Measurements from ENCODE around the gene VANGL1. TPM values are rescaled to one million over a fixed set of nuclear protein-coding genes. Genes with fewer than 3 reads are reported as not detected.

The VANGL1 gene
- total RNA-seq, 4 donors from 2014 or later: 9.5 to 22.2 (median 17.2) TPM

DNA sequence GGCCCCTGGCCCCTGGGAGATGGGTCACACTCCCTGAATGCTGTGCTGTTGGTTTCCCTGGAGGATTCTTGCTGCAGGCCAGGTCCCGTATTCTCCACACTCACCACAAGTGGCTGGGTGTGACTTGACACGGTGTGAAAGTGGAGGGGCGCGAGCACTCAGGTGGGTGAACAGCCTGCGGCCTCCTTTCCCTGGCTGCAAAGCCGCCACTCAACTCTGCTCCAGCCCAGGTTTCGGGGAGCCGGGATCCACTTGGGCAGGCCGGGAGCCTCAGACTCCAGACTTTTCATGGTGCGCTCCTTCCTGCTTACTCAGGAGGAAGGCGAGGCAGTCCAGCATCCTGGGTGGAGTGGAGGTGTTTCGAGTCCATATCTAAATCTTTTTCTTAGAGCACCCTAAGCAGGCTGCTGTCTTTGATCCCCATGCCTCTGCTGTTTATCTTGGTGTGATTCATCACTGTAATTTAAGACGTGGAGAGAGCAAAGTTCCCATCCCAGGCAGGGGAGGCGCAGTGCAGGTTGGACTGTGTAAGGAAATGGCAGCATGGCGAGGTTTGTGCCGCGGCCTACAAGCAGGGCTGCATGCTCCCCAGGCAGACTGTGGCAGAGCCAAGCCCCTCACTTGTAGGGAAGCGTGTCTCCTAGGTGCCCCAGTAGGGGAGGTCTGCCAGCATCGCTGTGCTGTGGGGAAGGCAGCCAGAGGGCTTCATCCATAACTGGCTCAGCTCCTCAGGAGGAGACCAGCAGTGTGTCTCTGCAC is 29.6 kb downstream of the VANGL1 start:
- intact Hi-C loops (cut with DNase I; ENCODE audit: low total_unique reads): no loop called here
- TF ChIP-seq POLR2A (IDR thresholded peaks at IDR 0.05): no peak
- TF ChIP-seq, protein P1, sequence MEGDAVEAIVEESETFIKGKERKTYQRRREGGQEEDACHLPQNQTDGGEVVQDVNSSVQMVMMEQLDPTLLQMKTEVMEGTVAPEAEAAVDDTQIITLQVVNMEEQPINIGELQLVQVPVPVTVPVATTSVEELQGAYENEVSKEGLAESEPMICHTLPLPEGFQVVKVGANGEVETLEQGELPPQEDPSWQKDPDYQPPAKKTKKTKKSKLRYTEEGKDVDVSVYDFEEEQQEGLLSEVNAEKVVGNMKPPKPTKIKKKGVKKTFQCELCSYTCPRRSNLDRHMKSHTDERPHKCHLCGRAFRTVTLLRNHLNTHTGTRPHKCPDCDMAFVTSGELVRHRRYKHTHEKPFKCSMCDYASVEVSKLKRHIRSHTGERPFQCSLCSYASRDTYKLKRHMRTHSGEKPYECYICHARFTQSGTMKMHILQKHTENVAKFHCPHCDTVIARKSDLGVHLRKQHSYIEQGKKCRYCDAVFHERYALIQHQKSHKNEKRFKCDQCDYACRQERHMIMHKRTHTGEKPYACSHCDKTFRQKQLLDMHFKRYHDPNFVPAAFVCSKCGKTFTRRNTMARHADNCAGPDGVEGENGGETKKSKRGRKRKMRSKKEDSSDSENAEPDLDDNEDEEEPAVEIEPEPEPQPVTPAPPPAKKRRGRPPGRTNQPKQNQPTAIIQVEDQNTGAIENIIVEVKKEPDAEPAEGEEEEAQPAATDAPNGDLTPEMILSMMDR (IDR thresholded peaks at IDR 0.05): no peak
- DNase-seq (ENCODE audit: low spot score in 2 of 2): no peak
- no peak overlapping the region for H3K4me3 ChIP-seq (ENCODE audit: low read depth, poor library complexity, severe bottlenecking)
- WGBS, 2 donors: 79 to 84% methylated on average over 18 to 19 of the region's 19 CpGs

DNA sequence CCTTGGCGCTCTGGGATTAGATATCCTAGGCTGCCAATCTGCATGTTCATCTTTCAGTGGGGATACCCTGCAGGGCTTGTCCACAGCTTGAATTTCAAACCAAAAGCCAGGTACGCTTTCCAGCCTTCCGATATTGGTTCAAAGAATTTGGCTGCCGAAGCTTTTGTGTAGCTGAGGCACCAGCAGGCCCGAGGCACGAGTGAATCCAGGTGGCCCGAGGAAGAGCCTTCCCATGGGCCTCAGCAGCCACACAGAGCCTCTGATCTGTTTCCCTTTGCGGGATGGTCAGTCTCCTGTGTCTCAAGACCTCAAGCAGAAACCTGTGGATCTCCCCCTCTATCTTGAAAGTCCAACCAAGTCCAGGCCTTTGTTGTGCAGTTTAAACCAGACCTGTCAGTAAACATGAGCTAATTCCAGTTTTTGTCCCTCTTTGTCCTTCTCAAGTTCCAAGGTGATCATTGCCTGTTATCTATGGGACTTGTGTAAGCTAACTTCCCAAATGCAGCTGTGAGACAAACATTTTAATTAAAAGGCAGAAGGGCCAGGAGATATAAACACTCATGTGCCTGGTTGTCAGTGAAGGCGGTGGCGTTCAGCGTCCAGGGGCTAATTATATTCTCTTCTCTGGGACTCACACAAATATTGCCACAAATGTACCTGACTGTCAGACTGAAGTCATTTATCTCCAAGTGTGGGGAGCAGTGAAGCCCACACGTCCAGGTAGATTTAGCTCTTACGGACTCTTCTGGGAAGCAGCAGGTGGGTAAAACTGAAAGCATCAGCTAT is 30.6 kb downstream of the VANGL1 start:
- TF ChIP-seq, protein P1 (IDR thresholded peaks at IDR 0.05): no peak
- no peak for TF ChIP-seq POLR2A (IDR thresholded peaks at IDR 0.05)
- H3K4me3 ChIP-seq (ENCODE audit: low read depth, poor library complexity, severe bottlenecking): no peak overlapping the region
- intact Hi-C loops (cut with DNase I; ENCODE audit: low total_unique reads): no loop called here
- 91 to 97% methylated on average over 13 of the region's 13 CpGs for WGBS, 2 donors
- no peak for DNase-seq (ENCODE audit: low spot score in 2 of 2)

DNA sequence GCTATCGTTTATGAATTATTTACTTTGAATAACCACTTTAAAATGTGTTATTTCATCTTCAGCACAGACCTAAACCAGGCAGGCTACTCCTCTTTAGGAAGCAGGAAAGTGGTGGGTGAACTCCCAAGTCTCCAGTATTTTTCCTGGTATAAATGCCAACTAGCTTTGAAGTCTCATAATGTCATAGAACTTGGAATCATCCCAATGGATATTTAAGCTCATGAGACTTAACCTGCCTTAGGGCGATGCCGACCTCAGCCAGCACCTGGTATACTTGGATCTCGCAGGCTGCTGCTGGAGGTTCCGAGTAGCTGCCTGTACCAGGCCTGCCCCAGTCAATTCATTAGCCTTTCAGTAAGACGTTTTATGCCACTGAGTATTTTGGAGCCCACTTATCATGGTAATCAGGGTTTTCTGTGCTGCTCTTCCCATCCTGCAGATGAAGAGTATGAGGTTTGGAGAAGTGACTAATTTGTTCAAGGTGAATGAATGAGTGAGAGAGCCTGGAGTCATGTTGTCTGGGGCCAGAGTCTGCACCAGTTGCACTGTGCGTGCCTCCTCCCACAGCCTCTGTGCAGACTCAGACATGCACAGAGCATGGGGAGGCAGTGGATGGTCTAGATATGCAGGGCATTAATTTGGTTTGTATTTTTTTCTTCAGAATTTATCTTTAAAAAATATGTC is 34.9 kb downstream of the VANGL1 start:
- DNase-seq (ENCODE audit: low spot score in 2 of 2): no peak
- TF ChIP-seq, protein P1 (IDR thresholded peaks at IDR 0.05): no peak
- TF ChIP-seq POLR2A (IDR thresholded peaks at IDR 0.05): no peak
- no peak overlapping the region for H3K4me3 ChIP-seq (ENCODE audit: low read depth, poor library complexity, severe bottlenecking)
- WGBS, 2 donors: 55 to 59% methylated on average over 7 of the region's 7 CpGs
- intact Hi-C loops (cut with DNase I; ENCODE audit: low total_unique reads): no loop called here

DNA sequence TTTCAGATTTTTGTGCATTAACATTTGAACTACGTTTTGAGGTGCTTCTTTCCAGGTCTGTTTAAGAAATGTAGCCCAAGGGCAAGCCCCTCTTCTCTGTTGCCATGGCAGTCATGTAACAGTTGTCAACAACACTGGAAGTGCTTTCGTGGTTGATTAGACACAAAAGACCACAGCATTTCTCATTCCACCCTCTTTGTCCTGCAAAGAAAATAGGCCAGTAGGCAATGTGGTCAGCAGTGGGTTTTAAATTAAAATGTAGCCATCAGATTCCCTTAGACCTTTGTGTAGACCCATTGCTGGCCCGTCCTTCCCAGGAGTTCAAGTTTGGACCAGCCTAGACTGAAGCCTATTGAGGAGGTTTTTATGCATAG is 35.4 kb downstream of the VANGL1 start:
- H3K4me3 ChIP-seq (ENCODE audit: low read depth, poor library complexity, severe bottlenecking): no peak overlapping the region
- TF ChIP-seq, protein P1 (IDR thresholded peaks at IDR 0.05): no peak
- no peak for TF ChIP-seq POLR2A (IDR thresholded peaks at IDR 0.05)
- intact Hi-C loops (cut with DNase I; ENCODE audit: low total_unique reads): no loop called here
- no peak for DNase-seq (ENCODE audit: low spot score in 2 of 2)
- 42 to 45% methylated on average over 3 of the region's 3 CpGs for WGBS, 2 donors

DNA sequence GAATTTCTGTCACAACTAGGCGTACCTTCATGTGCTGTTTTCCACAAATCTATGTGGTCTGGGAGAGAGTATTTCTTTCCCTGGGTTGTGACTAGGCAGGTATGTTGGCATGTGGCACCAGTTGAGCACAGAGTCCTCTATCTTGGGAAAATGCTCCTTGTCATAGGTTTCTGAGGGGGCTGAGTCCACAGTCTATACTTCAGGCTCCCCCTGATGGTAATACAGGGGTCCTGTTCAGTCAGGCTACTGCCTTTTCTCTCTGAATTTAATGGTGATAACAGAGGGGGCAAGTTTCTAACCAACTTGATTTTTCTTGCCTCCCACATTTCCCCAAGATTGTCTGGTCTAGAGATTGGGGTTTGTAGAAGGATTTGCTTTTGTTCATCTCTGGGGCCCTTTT is 35.8 kb downstream of the VANGL1 start:
- intact Hi-C loops (cut with DNase I; ENCODE audit: low total_unique reads): no loop called here
- no peak for TF ChIP-seq POLR2A (IDR thresholded peaks at IDR 0.05)
- TF ChIP-seq, protein P1 (IDR thresholded peaks at IDR 0.05): no peak
- DNase-seq (ENCODE audit: low spot score in 2 of 2): no peak
- no peak overlapping the region for H3K4me3 ChIP-seq (ENCODE audit: low read depth, poor library complexity, severe bottlenecking)
- 80 to 100% methylated on average over 1 of the region's 1 CpG for whole genome bisulfite sequencing, 2 donors

Measured in lower leg skin (tissue), 4 donors.